Coronary artery (tissue), 2 donors: Measurements from ENCODE around the gene TPGS1.

ENCODE experiments used
- DNase-seq: peaks from one replicate; pipeline ENCODE4 v3.0.0-alpha.2; 2017; ENCODE audit warnings: low spot score
- H3K27ac ChIP-seq, 2 donors: fragments of 200-600 bp; sonication (generic); one replicate each; pipeline ENCODE4 v1.5.1; 2016 to 2019
- H3K4me3 ChIP-seq: fragments of 200-600 bp; sonication (generic); 2 replicates; pipeline ENCODE4 v1.5.1; 2016; ENCODE audit warnings: mild to moderate bottlenecking, moderate library complexity
- CTCF ChIP-seq: fragments of 200-600 bp; sonication (generic); IDR thresholded peaks from one replicate; pipeline ENCODE4 v1.5.1; 2019; ENCODE audit warnings: antibody characterized with exemption

The TPGS1 gene

GRCh38 chr19:494171-495080 lies 12.9 kb upstream of the TPGS1 start:
- DNase-seq = no peak
- Histone ChIP-seq H3K4me3 (no peak overlapping the region), H3K27ac (no peak overlapping the region)
- TF ChIP-seq CTCF = no peak

GRCh38 chr19:495081-495401 lies 12.3 kb upstream of the TPGS1 start:
- DNase-seq = no peak
- Histone ChIP-seq H3K4me3 (no peak overlapping the region), H3K27ac (no peak overlapping the region)
- TF ChIP-seq CTCF = no peak

- H3K27ac ChIP-seq = no peak overlapping the region
- H3K4me3 ChIP-seq = no peak overlapping the region
- no peak for DNase-seq
- TF ChIP-seq CTCF = no peak
These were observed 11.7 kb upstream of the TPGS1 start for GRCh38 chr19:495402-496111.

- no peak for TF ChIP-seq CTCF
- H3K27ac ChIP-seq = no peak within 1 kb of the TSS
- no peak for DNase-seq
- H3K4me3 ChIP-seq = peak within 1 kb of the TSS; percentile 55
These were observed 11.1 kb upstream of the TPGS1 start, which contains the start of gene MADCAM1 for GRCh38 chr19:496112-496665. TSS of gene MADCAM1 (plus strand) at chr19:496486. CDS start at chr19:496500, 14 bp downstream.

GRCh38 chr19:496986-497385 lies 10.3 kb upstream of the TPGS1 start:
- H3K27ac ChIP-seq = no peak overlapping the region
- TF ChIP-seq CTCF = no peak
- no peak for DNase-seq
- no peak overlapping the region for H3K4me3 ChIP-seq

- H3K27ac ChIP-seq = no peak overlapping the region
- no peak for DNase-seq
- no peak for TF ChIP-seq CTCF
- peak overlapping the region; percentile 55 for H3K4me3 ChIP-seq
These were observed 9.8 kb upstream of the TPGS1 start for GRCh38 chr19:497491-497868.
